ENCODE measurements around the gene TRPM2. TPM values are rescaled to one million over a fixed set of nuclear protein-coding genes. Genes with fewer than 3 reads are reported as not detected.

TRPM2 gene
- total RNA-seq, 1 experiment from 2014 or later, result 0.89 TPM

GRCh38 chr21:44483288-44484237, 130.1 kb downstream of the TRPM2 start:
- DNase-seq (ENCODE audit: low spot score), result no peak

DNA sequence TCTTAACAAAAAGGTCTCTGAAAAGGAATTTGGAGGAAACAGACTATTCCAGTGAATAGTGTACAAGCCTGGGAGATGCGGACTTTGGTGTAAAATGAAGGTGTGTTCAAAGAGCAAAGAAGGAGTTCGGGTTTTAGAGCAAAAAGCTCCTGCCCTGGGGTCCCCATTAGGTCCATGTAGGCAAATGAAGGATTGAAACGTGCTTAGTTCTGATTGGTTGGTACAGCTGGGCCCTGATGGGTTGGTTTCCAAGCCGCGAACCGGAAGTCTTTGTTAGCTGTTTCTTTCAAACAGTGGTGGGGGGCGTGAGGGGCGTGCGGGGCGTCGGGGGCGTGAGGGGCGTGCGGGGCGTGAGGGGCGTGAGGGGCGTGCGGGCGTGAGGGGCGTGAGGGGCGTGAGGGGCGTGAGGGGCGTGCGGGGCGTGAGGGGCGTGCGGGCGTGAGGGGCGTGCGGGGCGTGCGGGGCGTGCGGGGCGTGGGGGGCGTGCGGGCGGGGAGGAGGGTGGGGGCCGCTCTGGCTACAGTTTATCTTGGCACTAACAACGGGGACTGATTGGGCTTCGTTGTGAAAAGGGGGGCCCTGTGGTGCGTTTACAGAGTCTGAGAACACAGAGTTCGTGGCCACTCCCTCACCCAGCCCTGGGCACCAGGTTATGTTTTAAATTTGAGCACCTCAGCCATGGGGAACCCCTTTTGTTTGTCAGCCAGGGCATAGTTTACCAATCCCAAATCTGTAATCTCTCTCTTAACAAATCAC, 131.3 kb downstream of the TRPM2 start:
- no peak for DNase-seq (ENCODE audit: low spot score)

DNA sequence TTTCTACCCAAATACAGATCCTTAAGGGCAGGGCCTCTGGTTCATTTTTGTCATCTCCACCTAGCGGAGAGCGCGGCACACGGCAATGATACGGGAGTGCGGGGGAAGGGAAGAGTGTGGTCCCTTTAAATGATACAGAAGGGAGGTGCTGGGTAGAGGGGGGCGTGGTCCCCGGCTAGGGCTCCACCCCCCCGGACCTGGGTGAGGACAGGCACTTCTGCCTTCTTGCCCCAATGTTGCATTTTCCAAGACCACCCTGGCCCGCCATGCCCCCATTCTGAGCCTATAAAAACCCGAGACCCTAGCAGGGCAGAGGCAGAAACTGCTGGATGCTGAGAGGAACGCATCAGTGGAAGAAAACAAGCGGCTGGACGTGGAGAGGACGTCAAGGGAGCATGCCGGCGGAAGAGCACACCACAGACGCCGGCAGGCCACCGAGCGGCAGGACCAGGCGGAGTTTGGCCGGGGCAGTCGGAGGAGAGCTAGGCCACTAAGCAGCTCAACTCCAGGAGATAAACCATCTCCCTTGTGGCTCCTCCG, 131.9 kb downstream of the TRPM2 start:
- DNase-seq (ENCODE audit: low spot score), result peak; percentile 58

DNA sequence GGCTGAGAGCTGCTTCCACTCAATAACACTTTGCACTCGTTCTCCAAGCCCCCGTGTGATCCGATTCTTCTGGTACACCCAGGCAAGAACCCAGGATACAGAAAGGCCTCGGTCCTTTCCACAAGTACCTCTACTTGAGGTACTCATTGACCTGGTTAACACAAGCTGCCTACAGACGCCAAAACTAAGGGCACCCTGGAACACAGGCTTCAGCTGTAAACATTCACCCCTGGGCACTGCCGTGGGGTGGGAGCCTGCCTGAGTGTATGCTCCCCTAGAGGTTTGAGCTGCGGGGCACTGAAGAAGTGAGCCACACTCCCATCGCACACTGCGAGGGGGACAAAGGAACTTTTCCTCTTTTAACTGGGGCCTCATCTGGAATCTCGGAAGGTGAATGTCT, 132.4 kb downstream of the TRPM2 start:
- no peak for DNase-seq (ENCODE audit: low spot score)

GRCh38 chr21:44486302-44486701, 132.9 kb downstream of the TRPM2 start:
- no peak for DNase-seq (ENCODE audit: low spot score)

- DNase-seq (ENCODE audit: low spot score), result no peak
Measured at GRCh38 chr21:44487831-44488230, 134.4 kb downstream of the TRPM2 start.

DNA sequence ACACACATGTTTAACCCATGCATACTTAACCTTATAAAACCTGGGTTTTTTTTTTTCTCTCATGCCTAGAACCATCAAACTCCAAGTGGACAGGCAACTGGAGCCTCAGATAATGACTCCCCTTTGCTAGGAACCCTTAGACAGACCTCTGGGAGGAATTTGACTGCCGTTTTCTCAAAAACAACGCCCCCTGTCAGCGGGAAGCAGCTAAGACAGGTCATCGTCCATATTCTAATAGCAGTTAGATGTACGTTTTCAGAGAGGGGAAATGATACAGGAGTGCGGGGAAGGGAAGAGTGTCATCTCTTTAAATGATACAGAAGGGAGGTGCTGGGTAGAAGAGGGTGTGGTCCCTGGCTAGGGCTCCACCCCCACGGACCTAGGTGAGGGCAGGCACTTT, 136.5 kb downstream of the TRPM2 start:
- DNase-seq (ENCODE audit: low spot score), result no peak

- DNase-seq (ENCODE audit: low spot score), result no peak
Measured at GRCh38 chr21:44490405-44490804, 137.0 kb downstream of the TRPM2 start.

DNA sequence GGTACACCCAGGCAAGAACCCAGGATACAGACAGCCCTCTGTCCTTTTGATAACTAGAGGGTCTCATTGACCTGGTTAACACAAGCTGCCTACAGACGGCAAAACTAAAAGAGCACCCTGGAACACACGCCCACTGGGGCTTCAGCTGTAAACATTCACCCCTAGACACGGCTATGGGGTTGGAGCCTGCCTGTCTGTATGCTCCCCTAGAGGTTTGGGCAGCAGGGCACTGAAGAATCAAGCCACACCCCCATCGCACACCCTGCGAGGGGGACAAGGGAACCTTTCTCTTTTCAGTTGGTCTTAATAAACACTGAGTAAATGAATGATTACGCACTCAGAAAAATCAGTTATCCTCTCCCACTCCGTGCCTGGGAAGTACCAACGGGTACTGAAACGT, 137.4 kb downstream of the TRPM2 start:
- DNase-seq (ENCODE audit: low spot score), result no peak

Other genes with a start within 250 kb of the TRPM2 start
- gene PWP2, start 246.2 kb upstream of the TRPM2 start, total RNA-seq (2014; rRNA removed; shearing (Covaris generic)), result 11.5 and 32.8 TPM in 2 replicates
- gene GATD3, start 219.9 kb upstream of the TRPM2 start, total RNA-seq (2014; rRNA removed; shearing (Covaris generic)), result 8.4 and 11.1 TPM in 2 replicates
- gene ICOSLG, start 112.7 kb upstream of the TRPM2 start, total RNA-seq (2014; rRNA removed; shearing (Covaris generic)), result 0.33 and 0.80 TPM in 2 replicates
- gene DNMT3L, start 91.7 kb upstream of the TRPM2 start, total RNA-seq (2014; rRNA removed; shearing (Covaris generic)), result not detected in 2 replicates
- gene AIRE, start 67.7 kb upstream of the TRPM2 start, total RNA-seq (2014; rRNA removed; shearing (Covaris generic)), result not detected in 2 replicates
- gene PFKL, start 53.6 kb upstream of the TRPM2 start, total RNA-seq (2014; rRNA removed; shearing (Covaris generic)), result 51.0 and 77.6 TPM in 2 replicates
- gene CFAP410, start 14.2 kb upstream of the TRPM2 start, total RNA-seq (2014; rRNA removed; shearing (Covaris generic)), result 12.6 and 14.7 TPM in 2 replicates
- gene LRRC3, start 101.9 kb downstream of the TRPM2 start, total RNA-seq (2014; rRNA removed; shearing (Covaris generic)), result 0.37 and 0.52 TPM in 2 replicates
- not detected in 2 replicates for gene KRTAP10-1, start 186.6 kb downstream of the TRPM2 start, total RNA-seq (2014; rRNA removed; shearing (Covaris generic))
- gene KRTAP10-2, start 197.9 kb downstream of the TRPM2 start, total RNA-seq (2014; rRNA removed; shearing (Covaris generic)), result not detected in 2 replicates
- not detected in 2 replicates for gene KRTAP10-3, start 205.2 kb downstream of the TRPM2 start, total RNA-seq (2014; rRNA removed; shearing (Covaris generic))
- not detected in 2 replicates for gene KRTAP10-4, start 220.1 kb downstream of the TRPM2 start, total RNA-seq (2014; rRNA removed; shearing (Covaris generic))
- not detected in 2 replicates for gene KRTAP10-5, start 227.0 kb downstream of the TRPM2 start, total RNA-seq (2014; rRNA removed; shearing (Covaris generic))
- gene KRTAP10-6, start 238.9 kb downstream of the TRPM2 start, total RNA-seq (2014; rRNA removed; shearing (Covaris generic)), result not detected in 2 replicates
- gene KRTAP10-7, start 247.0 kb downstream of the TRPM2 start, total RNA-seq (2014; rRNA removed; shearing (Covaris generic)), result not detected in 2 replicates